Right atrium auricular region (tissue), 2 donors: ENCODE results near the gene SF3A2. TPM values are rescaled to one million over a fixed set of nuclear protein-coding genes. Genes with fewer than 3 reads are reported as not detected.

Source experiments
- DNase-seq: peaks from one replicate; pipeline ENCODE4 v3.0.0-alpha.2; 2019; ENCODE audit warnings: low spot score
- H3K27ac ChIP-seq, 2 donors: fragments of 200-600 bp; sonication (generic); 1 replicate in 1 of 2; 2 replicates in 1 of 2; pipeline ENCODE4 v1.5.1; 2016 to 2019
- H3K27me3 ChIP-seq, 2 donors: fragments of 200-600 bp; sonication (generic); one replicate each; pipeline versions ENCODE4 v1.5.1 to v1.6.0; 2017 to 2019
- H3K36me3 ChIP-seq: fragments of 200-600 bp; sonication (generic); one replicate; pipeline ENCODE4 v1.5.1; 2016
- H3K4me1 ChIP-seq, 2 donors: fragments of 200-600 bp; sonication (generic); one replicate each; pipeline versions ENCODE4 v1.5.1 to v1.6.0; 2017 to 2019
- H3K4me3 ChIP-seq, 2 donors: fragments of 200-600 bp; sonication (generic); 1 replicate in 1 of 2; 2 replicates in 1 of 2; pipeline ENCODE4 v1.5.1; 2017 to 2019; ENCODE audit warnings: mild to moderate bottlenecking in 1 of 2, moderate library complexity in 1 of 2
- H3K9me3 ChIP-seq, 2 donors: fragments of 200-600 bp; sonication (generic); one replicate each; pipeline ENCODE4 v1.5.1; 2019
- CTCF ChIP-seq, 2 donors: fragments of 200-600 bp; sonication (generic); IDR thresholded peaks; one replicate each; pipeline ENCODE4 v1.5.1; 2019; ENCODE audit warnings: antibody characterized with exemption in 2 of 2
- total RNA-seq, 2 donors: library from RNA; depleted of rRNA; stranded (reverse); fragments of >200 nt; gene quantifications; one replicate each; pipeline ENCODE4 v1.1.0, GENCODE V29; 2016

SF3A2 gene
- total RNA-seq, 2 donors from 2014 or later = 17.3 to 30.4 TPM

- Histone ChIP-seq H3K4me3 (peak overlapping the region; percentile 79 to 100), H3K9me3 (no peaks in the 10 kb centered on the region), H3K4me1 (peaks cover 0 to 52% of the 10 kb centered on the region in 2 donors), H3K36me3 (peaks cover 31% of the 10 kb centered on the region), H3K27me3 (no peaks in the 10 kb centered on the region), H3K27ac (peak overlapping the region; percentile 99 to 100)
- no peak for TF ChIP-seq CTCF (IDR thresholded peaks at IDR 0.05)
- peak; percentile 98 for DNase-seq
Observed at GRCh38 chr19:2269244-2270156, 32.9 kb downstream of the SF3A2 start.

DNA sequence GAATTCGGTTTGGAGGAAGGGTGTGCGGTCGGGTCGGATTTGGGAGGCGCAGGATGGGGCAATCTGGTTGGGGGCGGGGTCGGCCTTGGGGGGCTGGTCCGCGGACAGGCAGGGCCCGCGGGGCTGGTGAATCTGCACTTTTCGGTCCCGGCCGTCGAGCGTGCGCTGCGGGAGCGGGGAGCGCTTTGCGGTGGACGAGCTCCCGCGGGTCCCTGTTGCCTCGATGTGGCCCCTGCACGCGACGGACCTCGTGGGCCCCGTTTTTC, 33.5 kb downstream of the SF3A2 start:
- DNase-seq = no peak
- peak overlapping the region; percentile 79 to 100 for H3K4me3 ChIP-seq
- H3K4me1 ChIP-seq = peaks cover 0 to 55% of the 10 kb centered on the region in 2 donors
- TF ChIP-seq CTCF (IDR thresholded peaks at IDR 0.05) = no peak
- H3K36me3 ChIP-seq = peaks cover 31% of the 10 kb centered on the region
- peak overlapping the region; percentile 99 to 100 for H3K27ac ChIP-seq
- H3K27me3 ChIP-seq = no peaks in the 10 kb centered on the region
- no peaks in the 10 kb centered on the region for H3K9me3 ChIP-seq

DNA sequence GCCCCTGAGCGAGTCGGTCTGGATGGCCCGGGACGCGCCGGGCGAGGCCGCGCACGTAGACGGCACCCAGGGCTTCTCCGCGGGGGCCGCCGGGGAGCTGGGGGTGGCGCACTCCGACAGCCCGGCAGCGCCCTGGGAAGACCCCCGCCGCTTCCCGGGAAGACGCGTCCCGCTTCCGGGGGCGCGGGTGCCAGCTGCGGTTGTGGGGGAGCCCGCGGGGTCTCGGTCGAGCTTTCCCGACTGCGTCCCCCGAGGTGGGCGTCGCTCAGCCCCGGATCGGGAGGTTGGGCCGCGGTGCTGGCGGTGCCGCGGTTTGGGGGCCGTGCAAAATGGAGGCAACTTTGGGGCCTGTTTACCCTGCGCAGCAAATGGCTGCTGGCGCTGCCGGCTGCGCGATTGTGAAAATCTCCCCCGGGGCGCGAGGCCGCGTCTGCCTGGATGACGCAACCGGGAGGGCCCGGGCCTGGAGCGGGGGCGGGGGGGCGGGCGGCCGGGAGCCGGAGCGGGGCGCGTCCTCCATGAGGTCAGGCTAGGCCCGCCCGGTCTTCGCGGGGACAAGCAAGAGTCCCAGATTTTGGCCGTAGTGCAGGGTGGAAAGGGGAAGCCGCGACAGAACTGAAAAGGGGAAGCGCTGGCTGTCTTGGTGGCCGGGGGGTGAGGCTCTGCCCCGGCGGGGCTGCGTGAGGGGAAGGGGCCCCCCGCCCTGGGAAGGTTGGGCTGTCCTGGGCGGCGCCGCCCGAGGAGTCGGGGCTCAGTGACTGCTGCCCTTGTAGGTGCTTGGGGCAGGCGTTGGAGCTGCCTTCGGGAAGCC, 34.0 kb downstream of the SF3A2 start:
- H3K4me1 ChIP-seq = peaks cover 0 to 61% of the 10 kb centered on the region in 2 donors
- DNase-seq = peak; percentile 92
- peak overlapping the region; percentile 99 to 100 for H3K27ac ChIP-seq
- no peak for TF ChIP-seq CTCF (IDR thresholded peaks at IDR 0.05)
- H3K36me3 ChIP-seq = peaks cover 31% of the 10 kb centered on the region
- H3K9me3 ChIP-seq = no peaks in the 10 kb centered on the region
- no peaks in the 10 kb centered on the region for H3K27me3 ChIP-seq
- H3K4me3 ChIP-seq = peak overlapping the region; percentile 79 to 100

DNA sequence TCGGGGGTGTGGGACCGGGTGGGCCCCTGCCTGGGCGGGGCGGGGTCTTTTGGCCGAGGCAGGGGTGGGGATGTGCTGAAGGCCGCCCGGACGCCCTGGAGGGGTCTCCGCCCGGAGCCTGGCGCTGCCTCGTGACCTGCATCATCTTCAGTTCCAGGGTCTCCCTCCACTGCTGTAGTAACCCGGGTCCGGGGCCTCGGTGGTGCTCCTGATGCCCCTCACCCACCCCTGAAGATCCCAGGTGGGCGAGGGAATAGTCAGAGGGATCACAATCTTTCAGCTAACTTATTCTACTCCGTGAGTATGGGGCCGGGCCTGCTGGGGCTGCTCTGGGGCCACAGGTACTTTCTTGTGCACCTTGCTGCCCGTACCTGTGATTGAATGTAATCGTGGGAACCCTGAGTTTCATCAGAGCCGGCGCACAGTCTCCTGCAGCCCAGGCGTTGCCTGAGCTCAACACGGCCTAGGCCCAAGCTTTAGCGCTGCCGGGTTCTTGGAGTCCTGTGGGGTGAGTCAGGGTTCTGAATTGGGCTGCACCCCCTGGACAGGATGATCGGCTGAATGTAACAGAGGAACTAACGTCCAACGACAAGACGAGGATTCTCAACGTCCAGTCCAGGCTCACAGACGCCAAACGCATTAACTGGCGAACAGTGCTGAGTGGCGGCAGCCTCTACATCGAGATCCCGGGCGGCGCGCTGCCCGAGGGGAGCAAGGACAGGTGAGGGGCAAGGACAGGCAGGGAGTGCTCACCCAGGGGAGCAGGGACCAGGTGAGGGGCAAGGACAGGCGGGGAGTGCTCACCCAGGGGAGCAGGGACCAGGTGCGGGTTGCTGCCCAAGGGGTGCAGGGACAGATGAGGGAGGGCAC, 34.8 kb downstream of the SF3A2 start:
- no peak for TF ChIP-seq CTCF (IDR thresholded peaks at IDR 0.05)
- Histone ChIP-seq H3K4me1 (peaks cover 0 to 66% of the 10 kb centered on the region in 2 donors), H3K4me3 (peak overlapping the region; percentile 79 to 100), H3K27ac (peak overlapping the region; percentile 99 to 100), H3K27me3 (no peaks in the 10 kb centered on the region), H3K9me3 (no peaks in the 10 kb centered on the region), H3K36me3 (peaks cover 37% of the 10 kb centered on the region)
- DNase-seq = peak; percentile 67

DNA sequence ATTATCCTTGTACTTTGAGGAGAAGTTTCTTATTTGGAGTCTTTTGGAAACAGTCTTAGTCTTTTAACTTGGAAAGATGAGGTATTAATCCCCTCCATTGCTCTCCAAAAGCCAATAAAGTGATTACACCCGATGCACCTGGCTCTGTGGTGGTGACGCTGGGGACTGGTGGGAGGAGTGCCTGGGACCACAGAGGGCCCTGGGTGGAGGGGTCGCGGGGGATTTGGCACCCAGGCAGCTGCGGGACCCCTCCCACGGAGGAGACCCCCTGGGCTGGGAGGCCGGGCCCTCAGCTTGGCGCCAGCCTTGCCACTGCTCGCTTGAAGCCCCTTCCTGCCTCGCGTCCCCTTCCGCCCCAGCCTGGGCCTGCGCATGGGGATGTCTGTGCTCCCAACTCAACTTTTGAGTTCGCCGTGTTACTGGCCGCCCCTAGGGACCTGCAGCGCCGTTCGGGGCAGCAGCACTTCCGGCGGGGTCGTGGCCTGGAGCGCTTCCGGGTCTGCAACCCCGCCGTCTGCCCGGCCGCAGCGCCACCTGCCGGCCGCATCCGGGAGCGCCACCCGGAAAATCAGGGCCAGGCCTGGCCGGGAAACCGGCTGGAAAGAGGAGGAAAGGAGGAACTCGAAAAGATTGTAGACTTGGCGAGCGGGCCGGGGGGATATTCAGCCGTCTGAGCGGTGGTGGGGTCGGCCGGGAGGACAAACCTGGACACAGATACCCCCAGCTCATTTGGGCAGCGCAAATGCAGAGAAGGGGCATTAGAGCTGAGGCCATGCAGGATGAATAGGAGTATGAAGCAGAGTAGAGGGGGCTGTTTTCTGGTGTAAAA, 36.9 kb downstream of the SF3A2 start:
- peak; percentile 72 for DNase-seq
- TF ChIP-seq CTCF (IDR thresholded peaks at IDR 0.05) = peak; percentile 97 to 99
- no peaks in the 10 kb centered on the region for H3K9me3 ChIP-seq
- H3K4me3 ChIP-seq = peak overlapping the region in 1 of 2 donors; percentile 30
- H3K27me3 ChIP-seq = no peaks in the 10 kb centered on the region
- peaks cover 38% of the 10 kb centered on the region for H3K36me3 ChIP-seq
- peaks cover 0 to 58% of the 10 kb centered on the region in 2 donors for H3K4me1 ChIP-seq
- H3K27ac ChIP-seq = peak overlapping the region; percentile 71 to 100
